IPS DF 6.9 (cell line): ENCODE measurements around the gene MED12.
A peak's percentile ranks its signal among the peaks of the same experiment; 100 is the strongest.

Source experiments
- DNase-seq: peaks from one replicate; pipeline ENCODE4 v3.0.0-alpha.2; 2013; ENCODE audit warnings: low read depth, low spot score
- H3K27ac ChIP-seq: one replicate; pipeline ENCODE4 v1.5.1; 2013; ENCODE audit warnings: low read length, control low read depth
- H3K27me3 ChIP-seq: 2 replicates; pipeline ENCODE4 v1.6.1; 2013; ENCODE audit warnings: mild to moderate bottlenecking, low read length; ENCODE audit not compliant: control insufficient read depth, insufficient read depth
- H3K36me3 ChIP-seq: 2 replicates; pipeline ENCODE4 v1.6.1; 2013; ENCODE audit warnings: low read length; ENCODE audit not compliant: control insufficient read depth, insufficient read depth
- H3K4me1 ChIP-seq: 2 replicates; pipeline ENCODE4 v1.6.1; 2013; ENCODE audit warnings: low read length; ENCODE audit not compliant: control insufficient read depth, insufficient read depth
- H3K4me3 ChIP-seq: 2 replicates; pipeline ENCODE4 v1.5.1; 2013; ENCODE audit warnings: mild to moderate bottlenecking, low read length
- H3K9me3 ChIP-seq: 2 replicates; pipeline ENCODE4 v1.6.1; 2013; ENCODE audit warnings: low read length, inconsistent platforms; ENCODE audit not compliant: control insufficient read depth, insufficient read depth
- WGBS: extraction: QIAGEN DNeasy Blood & Tissue Kit; methylation state at CpG from one replicate; pipeline ENCODE4 v1.1.7; 2013; ENCODE audit warnings: mixed read lengths, missing lambda C conversion rate; ENCODE audit not compliant: insufficient read length, insufficient coverage; 5-methylcytosine and 5-hydroxymethylcytosine counted together

MED12 gene

DNA sequence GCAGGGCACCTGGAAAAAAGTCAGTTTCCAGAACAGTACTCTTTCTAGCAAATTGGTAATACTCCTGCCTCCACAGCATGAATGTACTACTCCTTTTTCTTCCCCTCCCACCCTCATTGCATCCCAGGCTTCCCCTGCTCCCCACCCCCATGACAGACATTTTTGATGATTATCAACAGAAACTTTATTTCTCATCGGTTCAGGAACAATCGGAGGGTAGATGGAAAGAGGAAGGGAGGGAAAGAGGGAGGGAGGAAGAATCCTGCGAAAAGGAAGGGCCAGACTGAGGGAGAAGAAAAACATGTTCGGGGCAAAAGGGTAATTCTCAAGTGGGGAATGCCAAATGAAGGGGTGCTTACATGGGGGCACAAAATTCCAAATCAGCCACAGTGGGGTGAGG, 11.2 kb upstream of the MED12 start:
- Histone ChIP-seq H3K4me3 (no peak overlapping the region), H3K36me3 (no peaks in the 10 kb centered on the region), H3K9me3 (no peaks in the 10 kb centered on the region), H3K27ac (no peak overlapping the region), H3K4me1 (peaks cover 5% of the 10 kb centered on the region), H3K27me3 (no peaks in the 10 kb centered on the region)
- no CpG with 5 or more reads among the region's 4 CpGs for WGBS
- no peak for DNase-seq

DNA sequence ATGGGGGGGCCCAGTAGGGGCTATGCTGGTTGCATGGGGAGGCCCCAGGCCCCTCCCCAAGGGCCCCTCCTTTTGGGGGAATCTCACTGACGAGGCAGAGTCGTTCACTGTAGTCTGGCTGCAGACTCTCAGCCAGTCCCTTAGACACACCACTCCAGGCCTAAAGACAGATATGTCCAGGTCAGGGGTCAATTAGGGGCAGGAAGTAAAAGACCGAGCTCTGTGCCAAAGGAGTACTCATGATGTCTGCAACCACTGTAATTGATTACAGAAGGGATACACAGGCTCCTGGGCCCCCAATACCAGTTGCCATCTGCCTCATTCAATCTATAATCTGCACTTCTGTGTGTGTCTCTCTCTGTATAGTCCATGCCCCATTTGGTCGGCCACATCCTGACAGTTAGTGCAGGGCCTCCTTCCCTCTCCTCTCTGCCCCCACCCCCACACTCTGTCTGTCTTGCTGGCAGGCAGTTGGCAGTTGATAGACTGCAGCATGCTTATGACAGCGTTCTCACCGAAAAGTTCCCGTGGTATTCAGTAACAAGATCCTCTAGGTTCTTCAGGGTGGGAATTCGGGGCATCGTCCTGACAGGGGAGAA, 10.5 kb upstream of the MED12 start:
- no CpG with 5 or more reads among the region's 9 CpGs for WGBS
- H3K4me3 ChIP-seq, result no peak overlapping the region

DNA sequence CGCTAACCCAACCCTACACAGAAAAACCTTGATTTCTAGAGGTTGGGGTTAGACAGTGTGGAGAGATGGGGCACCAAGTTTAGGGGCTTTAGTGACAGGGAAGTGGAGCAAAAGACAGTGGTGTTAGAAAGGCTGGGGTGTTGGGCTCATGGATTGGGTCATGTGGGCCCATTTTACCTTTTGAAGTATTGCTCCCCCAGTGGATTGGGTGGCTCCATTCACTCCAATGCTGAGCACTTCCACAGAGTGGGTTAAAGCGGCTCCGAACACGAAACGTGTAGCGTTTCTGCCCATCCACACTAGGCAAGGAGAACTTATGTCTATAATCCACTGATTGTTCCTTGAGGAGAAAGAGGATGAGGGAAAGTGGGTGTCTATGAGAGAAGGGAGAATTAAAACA, 9.3 kb upstream of the MED12 start:
- Histone ChIP-seq H3K4me3 (no peak overlapping the region), H3K27ac (no peak overlapping the region), H3K4me1 (peaks cover 5% of the 10 kb centered on the region), H3K36me3 (no peaks in the 10 kb centered on the region), H3K9me3 (no peaks in the 10 kb centered on the region), H3K27me3 (0 out of 2 replicates have a peak, but pooled peaks cover 1% of the 10 kb centered on the region)
- DNase-seq, result no peak
- 100% methylated on average over 1 of the region's 6 CpGs for WGBS

More for the DNA sequence above, 10.5 kb upstream of the MED12 start:
- DNase-seq, result no peak
- H3K27ac ChIP-seq, result no peak overlapping the region
- H3K36me3 ChIP-seq, result no peaks in the 10 kb centered on the region
- no peaks in the 10 kb centered on the region for H3K9me3 ChIP-seq
- H3K27me3 ChIP-seq, result no peaks in the 10 kb centered on the region
- peaks cover 5% of the 10 kb centered on the region for H3K4me1 ChIP-seq

DNA sequence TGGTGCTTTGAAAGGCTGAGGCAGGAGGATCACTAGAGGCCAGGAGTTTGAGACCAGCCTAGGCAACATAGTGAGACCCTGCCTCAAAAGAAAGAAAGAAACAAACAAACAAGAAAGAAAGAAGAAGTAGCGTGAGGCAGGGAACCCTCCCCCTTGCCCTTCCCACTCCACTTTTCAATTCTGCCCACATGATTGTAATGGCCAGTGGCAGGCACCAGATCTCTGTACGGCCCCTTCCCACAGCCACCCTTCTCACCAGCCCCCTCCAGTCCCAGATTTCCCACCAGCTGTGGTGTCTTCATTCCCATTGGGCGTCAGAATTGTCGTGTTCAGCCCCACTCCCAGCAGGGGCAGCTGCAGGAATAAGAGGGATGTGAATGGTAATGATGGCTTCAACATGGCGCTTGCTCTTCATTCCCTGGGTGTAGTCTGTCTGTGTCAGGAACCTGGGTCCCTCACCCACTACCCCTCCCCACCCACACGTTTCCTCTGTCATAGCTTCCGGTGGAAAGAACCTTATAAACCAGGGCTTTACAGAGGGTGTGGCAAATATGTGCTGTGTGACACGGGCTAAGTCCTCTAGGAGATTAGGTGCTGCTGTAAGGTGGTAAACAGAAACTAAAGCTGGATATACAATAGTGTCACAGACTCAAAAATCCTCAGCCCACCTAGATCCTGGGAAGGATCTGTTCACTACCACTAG, 7.1 kb upstream of the MED12 start, which contains the start of gene IL2RG:
IL2RG (minus strand) TSS at position 437 of the 703 bp plus-strand sequence; CDS start at position 399, 38 bp downstream.
- WGBS, result no CpG with 5 or more reads among the region's 8 CpGs
- H3K4me1 ChIP-seq, result no peaks in the 10 kb centered on the region
- DNase-seq, result no peak
- H3K9me3 ChIP-seq, result no peaks in the 10 kb centered on the region
- H3K36me3 ChIP-seq, result no peaks in the 10 kb centered on the region
- no peak within 1 kb of the TSS for H3K4me3 ChIP-seq
- H3K27ac ChIP-seq, result no peak within 1 kb of the TSS
- 0 out of 2 replicates have a peak, but pooled peaks cover 1% of the 10 kb centered on the region for H3K27me3 ChIP-seq

DNA sequence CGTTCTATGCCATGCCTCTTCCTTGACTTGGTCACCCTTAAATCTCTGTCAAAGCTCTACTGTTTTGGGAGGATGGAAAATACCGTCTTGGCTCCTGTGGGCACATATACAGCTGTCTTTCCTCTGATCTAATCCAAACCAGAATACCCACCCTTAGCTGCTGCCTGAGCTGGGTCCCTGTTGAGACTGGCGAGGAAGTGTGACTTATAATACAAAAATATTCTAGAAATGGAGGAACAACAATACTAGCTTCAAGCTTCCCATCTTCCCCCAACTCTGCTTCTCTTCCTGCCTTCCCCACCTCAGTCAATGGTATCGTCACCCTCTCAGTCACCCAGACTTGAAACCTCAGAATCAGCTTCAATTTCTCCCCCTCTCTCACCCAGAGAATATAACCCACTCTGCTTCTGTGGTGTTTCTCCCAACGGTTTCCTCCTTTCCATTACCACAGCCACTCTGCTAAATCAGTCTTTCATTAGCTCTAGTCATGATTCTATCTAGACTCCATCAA, 6.4 kb upstream of the MED12 start:
- H3K27ac ChIP-seq, result no peak overlapping the region
- no peak overlapping the region for H3K4me3 ChIP-seq
- no peaks in the 10 kb centered on the region for H3K36me3 ChIP-seq
- 0 out of 2 replicates have a peak, but pooled peaks cover 1% of the 10 kb centered on the region for H3K27me3 ChIP-seq
- DNase-seq, result no peak
- no peaks in the 10 kb centered on the region for H3K9me3 ChIP-seq
- WGBS, result no CpG with 5 or more reads among the region's 5 CpGs
- H3K4me1 ChIP-seq, result no peaks in the 10 kb centered on the region

DNA sequence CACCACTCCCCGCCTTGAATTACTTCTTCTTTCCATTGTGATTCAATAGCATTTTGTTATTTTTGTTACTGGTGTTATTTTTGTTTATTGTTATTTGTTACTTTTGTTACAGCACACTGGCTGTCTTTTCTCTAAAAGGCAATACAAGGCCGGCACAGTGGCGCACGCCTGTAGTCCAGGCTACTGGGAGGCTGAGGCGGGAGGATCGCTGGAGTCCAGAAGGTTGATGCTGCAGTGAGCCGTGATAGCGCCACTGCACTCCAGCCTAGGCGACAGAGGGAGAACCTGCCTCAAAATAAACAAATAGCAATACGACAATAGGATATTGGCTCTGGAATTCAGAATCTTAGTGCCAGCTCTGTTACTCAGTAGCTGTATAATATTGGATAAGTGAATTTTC, 1.0 kb upstream of the MED12 start:
- H3K4me3 ChIP-seq, result no peak overlapping the region

DNA sequence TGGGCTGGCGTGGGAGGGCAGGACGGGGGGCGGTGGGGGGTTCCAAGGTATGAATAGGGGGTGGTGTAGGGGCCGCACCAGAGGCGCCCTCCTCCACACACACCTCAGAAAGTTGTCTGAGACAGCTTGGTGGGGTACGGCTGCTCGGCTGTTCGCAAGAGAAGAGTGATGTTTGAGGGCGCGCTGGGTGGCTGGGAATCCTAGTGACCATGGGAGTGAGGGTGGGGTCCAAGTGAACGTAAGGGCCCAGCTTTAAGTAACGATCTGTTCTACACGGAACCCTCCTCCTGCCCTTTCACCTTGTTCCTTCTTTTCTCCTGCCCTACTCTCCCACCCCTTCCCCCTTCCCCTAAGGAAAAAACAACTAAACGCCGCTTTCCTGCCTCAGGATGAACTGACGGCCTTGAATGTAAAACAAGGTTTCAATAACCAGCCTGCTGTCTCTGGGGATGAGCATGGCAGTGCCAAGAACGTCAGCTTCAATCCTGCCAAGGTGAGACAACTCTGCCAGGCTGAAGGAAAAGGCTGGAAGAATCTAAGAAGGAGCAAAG, 664 bp downstream of the MED12 start:
- peaks cover 8% of the 10 kb centered on the region; the same call in 1 of the 2 replicates for H3K36me3 ChIP-seq
- H3K4me3 ChIP-seq, result peak overlapping the region; percentile 89; the same call in 1 of the 2 replicates
- no peaks in the 10 kb centered on the region for H3K4me1 ChIP-seq
- WGBS, result no CpG with 5 or more reads among the region's 17 CpGs
- no peak for DNase-seq
- H3K27ac ChIP-seq, result no peak overlapping the region
- H3K9me3 ChIP-seq, result no peaks in the 10 kb centered on the region
- H3K27me3 ChIP-seq, result no peaks in the 10 kb centered on the region

More for the DNA sequence above, 1.0 kb upstream of the MED12 start:
- H3K27me3 ChIP-seq, result 0 out of 2 replicates have a peak, but pooled peaks cover 1% of the 10 kb centered on the region
- DNase-seq, result no peak
- no CpG with 5 or more reads among the region's 10 CpGs for WGBS
- peaks cover 6% of the 10 kb centered on the region; the same call in 1 of the 2 replicates for H3K36me3 ChIP-seq
- no peak overlapping the region for H3K27ac ChIP-seq
- no peaks in the 10 kb centered on the region for H3K9me3 ChIP-seq
- no peaks in the 10 kb centered on the region for H3K4me1 ChIP-seq

DNA sequence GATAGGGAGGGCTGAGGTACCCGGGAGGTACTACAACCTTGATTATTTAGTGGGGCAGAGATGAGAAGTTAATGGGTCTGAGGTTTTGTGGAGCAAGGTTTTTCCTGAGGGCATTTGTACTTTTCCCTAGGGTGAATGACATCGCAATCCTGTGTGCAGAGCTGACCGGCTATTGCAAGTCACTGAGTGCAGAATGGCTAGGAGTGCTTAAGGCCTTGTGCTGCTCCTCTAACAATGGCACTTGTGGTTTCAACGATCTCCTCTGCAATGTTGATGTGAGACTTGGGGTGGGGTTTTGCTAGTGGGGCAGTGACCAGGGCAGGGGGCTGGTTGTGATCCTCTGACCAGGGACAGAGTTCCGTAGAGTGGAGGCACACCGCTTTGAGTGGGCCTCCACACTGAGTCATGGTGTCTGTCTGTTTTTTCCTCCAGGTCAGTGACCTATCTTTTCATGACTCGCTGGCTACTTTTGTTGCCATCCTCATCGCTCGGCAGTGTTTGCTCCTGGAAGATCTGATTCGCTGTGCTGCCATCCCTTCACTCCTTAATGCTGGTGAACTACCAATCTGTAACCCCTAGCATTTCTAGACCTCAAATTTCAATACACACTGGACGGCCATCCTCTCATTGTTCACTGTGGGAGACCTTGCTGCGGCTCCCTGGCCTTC, 9.9 kb downstream of the MED12 start:
- Histone ChIP-seq H3K27me3 (no peaks in the 10 kb centered on the region), H3K27ac (no peak overlapping the region), H3K4me1 (no peaks in the 10 kb centered on the region), H3K4me3 (no peak overlapping the region), H3K9me3 (no peaks in the 10 kb centered on the region), H3K36me3 (peaks cover 27% of the 10 kb centered on the region; the same call in 1 of the 2 replicates)
- no peak for DNase-seq
- WGBS, result no CpG with 5 or more reads among the region's 12 CpGs

DNA sequence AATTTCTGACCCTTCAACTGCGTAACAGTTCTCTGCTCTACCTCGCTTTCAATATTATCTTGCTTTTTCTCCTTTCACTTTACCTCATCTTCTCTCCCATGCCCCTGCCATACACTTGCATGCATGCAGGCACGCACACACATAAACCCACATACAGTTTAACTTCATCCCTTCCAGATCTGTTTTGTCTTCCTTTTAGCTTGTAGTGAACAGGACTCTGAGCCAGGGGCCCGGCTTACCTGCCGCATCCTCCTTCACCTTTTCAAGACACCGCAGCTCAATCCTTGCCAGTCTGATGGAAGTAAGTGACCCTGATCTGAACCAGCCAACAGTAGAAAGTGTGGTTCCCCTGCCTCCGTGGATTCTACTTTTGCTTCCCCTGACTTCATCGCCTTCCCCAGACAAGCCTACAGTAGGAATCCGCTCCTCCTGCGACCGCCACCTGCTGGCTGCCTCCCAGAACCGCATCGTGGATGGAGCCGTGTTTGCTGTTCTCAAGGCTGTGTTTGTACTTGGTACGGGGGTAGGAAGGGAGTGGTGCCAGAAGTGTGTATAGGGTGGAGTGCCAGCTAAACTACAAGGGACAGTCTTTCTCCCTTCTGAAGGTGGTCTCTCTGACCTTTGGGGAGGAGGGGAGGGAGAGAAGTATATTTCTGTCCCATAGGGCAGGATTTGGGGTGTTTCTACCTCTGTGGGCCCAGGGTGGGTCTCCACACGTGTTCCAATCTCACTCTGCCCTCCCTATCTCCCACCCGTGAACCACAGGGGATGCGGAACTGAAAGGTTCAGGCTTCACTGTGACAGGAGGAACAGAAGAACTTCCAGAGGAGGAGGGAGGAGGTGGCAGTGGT, 10.7 kb downstream of the MED12 start:
- Histone ChIP-seq H3K27me3 (no peaks in the 10 kb centered on the region), H3K9me3 (no peaks in the 10 kb centered on the region), H3K36me3 (peaks cover 25% of the 10 kb centered on the region; the same call in 1 of the 2 replicates), H3K4me3 (no peak overlapping the region), H3K27ac (no peak overlapping the region), H3K4me1 (no peaks in the 10 kb centered on the region)
- WGBS, result no CpG with 5 or more reads among the region's 18 CpGs
- no peak for DNase-seq
